Left ventricle myocardium inferior (tissue), 1 donor: ENCODE results near the gene IST1. TPM values are rescaled to one million over a fixed set of nuclear protein-coding genes. Genes with fewer than 3 reads are reported as not detected.

Experiments
- DNase-seq: peaks from one replicate; pipeline ENCODE4 v3.0.0-alpha.2; 2020
- H3K27ac ChIP-seq: fragments of 200-600 bp; replicated peaks from 2 replicates; pipeline ENCODE4 v1.8.0; 2021
- H3K27me3 ChIP-seq: fragments of 200-600 bp; 2 replicates; pipeline ENCODE4 v1.8.0; 2021; ENCODE audit warnings: low read depth
- H3K36me3 ChIP-seq: fragments of 200-600 bp; 2 replicates; pipeline ENCODE4 v1.8.0; 2021
- H3K4me1 ChIP-seq: fragments of 200-600 bp; 2 replicates; pipeline ENCODE4 v1.8.0; 2021
- H3K4me3 ChIP-seq: fragments of 200-600 bp; 2 replicates; pipeline ENCODE4 v1.8.0; 2021; ENCODE audit warnings: mild to moderate bottlenecking, moderate library complexity
- H3K9me3 ChIP-seq: fragments of 200-600 bp; replicated peaks from 2 replicates; pipeline ENCODE4 v1.8.0; 2021
- intact Hi-C: fragments of 100-400 bp; cut with micrococcal nuclease; formaldehyde crosslinking; loops from one replicate; pipeline ENCODE4 v1.11.0; 2022
- total RNA-seq: library from RNA; stranded (reverse); fragmentation: NEBNext Ultra II Directional; extraction: Animal tissue kit (Norgen Biotek cat#: 25700); gene quantifications from one replicate; pipeline ENCODE4 v1.2.1, GENCODE V29; 2021
- TF ChIP-seq, protein P1 (sequence below): fragments of 200-600 bp; IDR thresholded peaks from 2 replicates; pipeline ENCODE4 v1.8.0; 2021; ENCODE audit warnings: antibody characterized with exemption, mild to moderate bottlenecking, borderline replicate concordance
- donor health status: DM: no; HTN: yes; CAD: no; lungs with severe emphysema.

IST1 gene
- total RNA-seq, 1 donor from 2014 or later = 109 TPM

DNA sequence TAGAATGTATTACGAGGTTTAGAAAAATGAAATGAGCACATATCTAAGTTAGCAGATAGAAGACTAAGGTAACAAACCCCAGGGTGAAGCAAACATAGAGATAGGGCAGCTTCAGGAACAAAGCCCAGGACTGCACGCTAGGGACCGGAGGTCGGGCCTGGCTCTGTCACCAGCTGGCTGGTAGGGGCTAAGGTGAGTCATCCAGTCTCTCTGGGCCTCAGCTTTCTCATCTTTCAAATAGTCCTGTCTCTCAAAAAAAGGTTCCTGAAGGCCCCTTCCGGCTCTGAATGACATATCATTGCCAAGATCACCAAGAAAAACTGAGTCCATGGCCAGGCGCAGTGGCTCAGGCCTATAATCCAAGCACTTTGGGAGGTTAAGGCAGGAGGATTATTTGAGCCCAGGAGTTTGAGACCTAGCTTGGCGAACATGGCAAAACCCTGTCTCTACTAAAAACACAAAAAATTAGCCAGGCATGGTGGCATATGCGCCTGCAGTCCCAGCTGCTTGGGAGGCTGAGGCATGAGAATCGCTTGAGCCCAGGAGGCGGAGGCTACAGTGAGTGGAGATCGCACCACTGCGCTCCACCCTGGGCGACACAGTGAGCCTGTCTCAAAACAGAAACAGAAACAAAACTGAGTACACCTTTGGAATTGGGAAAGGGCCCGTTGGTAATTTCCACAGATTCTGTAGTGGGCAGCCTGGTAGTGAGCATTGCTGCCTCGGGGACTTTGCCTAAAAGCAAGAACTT lies 78.9 kb downstream of the IST1 start:
- DNase-seq = no peak

More for the DNA sequence above, 78.9 kb downstream of the IST1 start:
- no peaks in the 10 kb centered on the region for H3K9me3 ChIP-seq
- H3K4me3 ChIP-seq = no peak overlapping the region
- H3K4me1 ChIP-seq = no peaks in the 10 kb centered on the region
- no peaks in the 10 kb centered on the region for H3K36me3 ChIP-seq
- intact Hi-C loops = no loop called here
- TF ChIP-seq, protein P1, sequence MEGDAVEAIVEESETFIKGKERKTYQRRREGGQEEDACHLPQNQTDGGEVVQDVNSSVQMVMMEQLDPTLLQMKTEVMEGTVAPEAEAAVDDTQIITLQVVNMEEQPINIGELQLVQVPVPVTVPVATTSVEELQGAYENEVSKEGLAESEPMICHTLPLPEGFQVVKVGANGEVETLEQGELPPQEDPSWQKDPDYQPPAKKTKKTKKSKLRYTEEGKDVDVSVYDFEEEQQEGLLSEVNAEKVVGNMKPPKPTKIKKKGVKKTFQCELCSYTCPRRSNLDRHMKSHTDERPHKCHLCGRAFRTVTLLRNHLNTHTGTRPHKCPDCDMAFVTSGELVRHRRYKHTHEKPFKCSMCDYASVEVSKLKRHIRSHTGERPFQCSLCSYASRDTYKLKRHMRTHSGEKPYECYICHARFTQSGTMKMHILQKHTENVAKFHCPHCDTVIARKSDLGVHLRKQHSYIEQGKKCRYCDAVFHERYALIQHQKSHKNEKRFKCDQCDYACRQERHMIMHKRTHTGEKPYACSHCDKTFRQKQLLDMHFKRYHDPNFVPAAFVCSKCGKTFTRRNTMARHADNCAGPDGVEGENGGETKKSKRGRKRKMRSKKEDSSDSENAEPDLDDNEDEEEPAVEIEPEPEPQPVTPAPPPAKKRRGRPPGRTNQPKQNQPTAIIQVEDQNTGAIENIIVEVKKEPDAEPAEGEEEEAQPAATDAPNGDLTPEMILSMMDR = no peak
- no peak overlapping the region for H3K27ac ChIP-seq
- peaks cover 6% of the 10 kb centered on the region for H3K27me3 ChIP-seq

Other genes with a start within 250 kb of the IST1 start
- 3.4 TPM for gene PHLPP2, start 170.8 kb upstream of the IST1 start, total RNA-seq
- gene AP1G1, start 86.7 kb upstream of the IST1 start, total RNA-seq = 30.7 TPM
- 14.0 TPM for gene ATXN1L, start 49.6 kb upstream of the IST1 start, total RNA-seq
- 3.0 TPM for gene ZNF821, start 11.3 kb upstream of the IST1 start, total RNA-seq
- 0.08 TPM for gene PKD1L3, start 104.9 kb downstream of the IST1 start, total RNA-seq
- 8.1 TPM for gene DHODH, start 113.2 kb downstream of the IST1 start, total RNA-seq
- gene HP, start 159.0 kb downstream of the IST1 start, total RNA-seq = 1.6 TPM
- gene HPR, start 167.7 kb downstream of the IST1 start, total RNA-seq = 67.8 TPM
- gene TXNL4B, start 198.1 kb downstream of the IST1 start, total RNA-seq = 6.7 TPM
- 38.7 TPM for gene DHX38, start 198.3 kb downstream of the IST1 start, total RNA-seq